ENCODE results near the gene CNIH3.
A peak's percentile ranks its signal among the peaks of the same experiment; 100 is the strongest.
"Not testable (repeated sequence)": the region's sequence is repeated elsewhere in the genome, so short reads cannot be mapped to it uniquely, and the experiment has no call there.

The CNIH3 gene

DNA sequence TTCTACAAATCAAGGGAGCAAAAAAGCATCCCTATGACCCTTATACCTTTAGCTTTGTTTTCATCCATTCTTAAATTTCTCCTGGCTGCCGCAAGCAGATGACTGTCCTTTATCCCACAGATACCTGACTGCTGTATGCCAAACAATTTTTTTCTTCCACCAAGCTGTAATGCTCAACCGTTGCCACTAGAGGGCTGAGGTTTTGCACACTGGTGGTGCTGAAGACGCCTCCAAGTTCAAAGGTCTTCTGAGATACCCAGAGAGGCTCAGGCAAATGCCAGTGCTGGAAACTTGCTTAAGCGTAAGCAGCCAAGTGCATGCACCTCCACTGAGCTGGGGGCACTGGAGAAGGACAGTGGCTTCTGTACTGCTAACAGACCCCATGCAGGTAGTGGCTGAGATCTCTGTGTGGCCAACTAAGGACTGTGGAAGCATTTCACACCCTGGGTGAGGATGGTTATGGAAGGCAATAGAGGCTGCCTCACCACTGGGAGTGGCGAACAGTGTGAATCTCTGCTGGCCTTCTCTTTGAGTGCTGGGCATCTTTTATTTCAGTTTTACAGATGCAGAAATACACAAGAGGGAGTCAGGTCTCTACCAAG, 28.5 kb downstream of the CNIH3 start:
- DNase-seq = no peak

- DNase-seq = no peak
Measured at GRCh38 chr1:224647449-224647848, 31.3 kb downstream of the CNIH3 start.

GRCh38 chr1:224650290-224650689, 34.2 kb downstream of the CNIH3 start:
- no peak for DNase-seq

DNA sequence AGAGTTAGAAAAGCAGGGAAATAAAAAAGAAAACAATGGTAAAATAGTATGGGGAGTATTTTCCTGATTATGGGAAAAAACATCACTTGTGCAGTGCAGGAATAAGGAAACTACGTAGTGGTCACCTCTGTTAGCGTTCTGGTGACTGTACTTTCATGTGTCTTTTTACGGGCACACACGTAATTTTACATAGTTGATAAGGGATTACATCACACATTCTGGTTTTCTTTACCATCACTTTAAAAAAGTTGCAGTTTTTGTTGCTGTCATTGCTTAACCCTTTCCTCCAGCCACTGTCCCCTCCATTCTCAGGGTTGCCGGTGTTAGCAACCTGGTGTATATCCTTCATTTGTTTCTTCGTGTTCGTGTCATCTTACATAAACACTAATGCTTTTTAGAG, 35.1 kb downstream of the CNIH3 start:
- DNase-seq = no peak

DNA sequence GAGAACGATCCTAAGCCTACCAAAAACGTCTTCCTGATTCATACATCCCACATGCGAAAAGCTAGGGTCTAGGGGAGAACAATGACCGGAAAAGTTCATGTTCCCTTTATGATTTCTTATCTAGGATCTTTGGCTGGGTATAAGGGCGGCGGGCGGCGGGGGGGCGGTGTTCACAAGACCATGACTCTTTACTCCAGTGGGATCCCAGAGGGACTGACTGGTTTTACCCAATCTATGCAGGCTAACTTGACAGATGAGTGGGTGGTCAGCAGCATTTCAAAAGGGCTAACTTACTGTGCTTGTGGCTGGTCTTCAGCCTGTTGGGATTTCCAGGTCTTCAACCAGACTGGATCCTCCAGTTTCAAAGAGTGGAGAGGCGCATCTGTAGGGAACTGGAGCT, 40.3 kb downstream of the CNIH3 start:
- DNase-seq = no peak

DNA sequence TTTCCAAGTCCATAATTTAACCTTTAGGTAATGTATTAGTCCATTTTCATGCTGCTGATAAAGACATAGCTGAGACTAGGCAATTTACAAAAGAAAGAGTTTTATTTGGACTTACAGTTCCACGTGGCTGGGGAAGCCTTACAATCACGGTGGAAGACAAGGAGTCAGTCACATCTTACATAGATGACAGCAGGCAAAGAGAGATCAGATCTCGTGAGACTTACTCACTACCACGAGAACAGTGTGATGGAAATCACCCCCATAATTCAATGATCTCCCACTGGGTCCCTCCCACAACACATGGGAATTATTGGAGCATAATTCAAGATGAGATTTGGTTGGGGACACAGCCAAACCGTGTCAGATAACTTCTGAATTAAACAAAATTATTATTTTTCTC, 44.0 kb downstream of the CNIH3 start:
- DNase-seq = no peak

DNA sequence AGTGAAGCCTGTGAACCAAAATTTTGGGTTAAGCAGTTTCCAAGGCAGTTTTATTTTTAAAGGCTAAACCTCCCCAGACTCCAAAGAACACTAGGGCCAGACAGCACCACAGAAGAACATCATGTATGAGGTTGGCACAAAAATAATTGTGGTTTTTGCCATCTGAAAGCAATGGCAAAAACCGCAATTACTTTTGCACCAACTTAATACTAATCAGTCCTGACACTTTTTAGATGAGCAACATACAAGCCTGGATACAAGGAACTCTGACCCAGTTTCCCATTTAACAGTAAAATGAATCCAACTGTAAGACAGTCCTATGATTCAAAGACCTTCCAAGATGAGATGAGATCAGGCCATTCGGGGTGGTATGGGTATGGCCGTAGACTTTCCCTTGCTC, 46.8 kb downstream of the CNIH3 start:
- DNase-seq = no peak

DNA sequence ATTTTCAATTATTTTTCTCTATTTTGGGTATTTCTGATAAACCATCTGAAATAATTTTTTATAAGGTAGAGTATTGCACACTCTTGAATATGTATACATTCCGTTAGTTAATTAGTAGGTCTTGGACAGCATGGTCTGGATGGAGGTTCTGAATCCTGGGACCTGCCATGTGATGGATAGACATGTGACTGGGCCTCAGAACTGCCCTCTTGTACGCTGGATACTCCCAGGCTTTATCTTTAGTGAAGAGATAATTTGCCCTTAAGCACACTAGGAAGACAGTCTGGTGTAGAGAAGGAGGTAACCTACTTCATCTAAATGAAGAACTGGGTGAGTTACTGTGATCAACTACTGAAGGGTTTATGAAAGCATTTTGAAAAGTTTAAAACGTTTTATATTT, 48.9 kb downstream of the CNIH3 start:
- DNase-seq = no peak

- DNase-seq = no peak
Measured at GRCh38 chr1:224666078-224666477, 50.0 kb downstream of the CNIH3 start.

DNA sequence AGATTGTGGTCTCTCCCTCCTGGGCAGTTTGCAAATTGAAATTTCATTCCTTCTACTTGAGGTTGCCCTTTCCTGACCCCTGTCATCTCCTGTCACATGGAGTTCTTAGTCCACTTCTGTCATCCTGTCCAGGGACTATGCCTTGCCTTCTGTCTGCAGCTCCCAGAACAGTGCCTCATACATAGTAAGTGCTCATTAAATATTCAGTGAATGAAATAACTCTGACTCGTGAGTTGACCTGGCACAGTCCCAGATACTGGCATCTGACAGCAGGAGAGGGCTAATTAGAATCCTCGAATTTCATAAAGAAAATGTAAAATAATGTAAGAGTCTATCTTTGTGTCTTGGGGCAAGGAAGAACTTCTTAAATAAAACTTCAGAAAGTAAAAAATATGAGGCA, 50.8 kb downstream of the CNIH3 start:
- DNase-seq = no peak

DNA sequence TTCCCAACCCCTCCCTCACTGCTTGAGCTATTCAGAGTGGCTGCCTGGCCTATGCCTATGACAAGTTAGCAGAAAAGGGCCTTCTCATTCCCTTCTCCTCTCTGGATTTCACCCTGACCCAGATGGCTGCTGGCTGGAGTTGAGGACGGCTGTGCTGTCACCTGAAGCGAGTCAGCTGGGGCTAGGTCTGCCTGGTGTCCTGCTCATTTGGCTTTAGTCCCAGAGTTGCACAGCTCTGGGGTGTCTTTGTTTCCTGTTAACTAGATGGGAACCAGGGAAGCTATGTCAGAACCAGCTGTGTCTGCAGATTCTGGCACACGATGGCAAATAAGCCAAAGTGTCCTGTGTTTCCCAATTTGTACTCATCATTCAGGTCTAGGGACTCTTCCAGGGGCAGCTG, 52.9 kb downstream of the CNIH3 start:
- no peak for DNase-seq

DNA sequence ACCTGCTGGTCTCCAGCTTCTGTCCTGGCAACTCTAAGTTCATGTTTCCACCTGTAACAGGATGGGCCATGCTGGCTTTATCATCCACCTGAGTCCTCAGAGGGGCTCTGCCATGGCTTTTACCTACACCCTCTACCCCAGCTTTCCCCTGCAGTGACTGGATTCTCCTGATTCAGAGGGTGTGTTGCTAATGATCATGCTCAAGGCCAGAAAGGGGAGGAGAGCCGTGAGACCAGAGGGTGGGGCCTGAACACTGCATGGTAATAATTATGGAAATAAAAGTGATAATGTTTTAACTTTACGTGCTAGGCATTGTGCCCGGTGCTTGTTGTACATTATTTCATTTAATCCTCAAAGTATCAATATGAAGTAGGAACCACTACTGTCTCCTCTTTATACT, 53.3 kb downstream of the CNIH3 start:
- DNase-seq = no peak

DNA sequence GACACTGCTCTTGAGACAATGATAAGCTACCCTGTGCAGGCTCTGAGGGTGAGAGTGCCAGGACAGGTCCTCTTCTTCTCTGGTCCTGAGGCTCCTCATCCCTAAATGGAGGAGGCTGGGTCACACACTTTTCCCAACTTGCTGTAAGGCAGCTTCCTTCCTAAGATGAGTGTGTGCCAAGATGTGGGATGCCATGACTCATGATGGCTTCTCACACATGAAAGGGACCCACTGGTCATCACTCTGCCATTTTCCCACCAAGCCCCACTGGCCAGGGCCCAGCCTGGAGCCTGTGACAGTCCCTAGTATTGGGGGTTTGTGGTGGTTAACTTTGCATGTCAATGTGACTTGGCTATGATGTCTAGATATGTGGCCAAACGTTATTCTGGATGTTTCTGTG, 54.4 kb downstream of the CNIH3 start:
- no peak for DNase-seq

- no peak for DNase-seq
Measured at GRCh38 chr1:224671076-224671475, 55.0 kb downstream of the CNIH3 start.

DNA sequence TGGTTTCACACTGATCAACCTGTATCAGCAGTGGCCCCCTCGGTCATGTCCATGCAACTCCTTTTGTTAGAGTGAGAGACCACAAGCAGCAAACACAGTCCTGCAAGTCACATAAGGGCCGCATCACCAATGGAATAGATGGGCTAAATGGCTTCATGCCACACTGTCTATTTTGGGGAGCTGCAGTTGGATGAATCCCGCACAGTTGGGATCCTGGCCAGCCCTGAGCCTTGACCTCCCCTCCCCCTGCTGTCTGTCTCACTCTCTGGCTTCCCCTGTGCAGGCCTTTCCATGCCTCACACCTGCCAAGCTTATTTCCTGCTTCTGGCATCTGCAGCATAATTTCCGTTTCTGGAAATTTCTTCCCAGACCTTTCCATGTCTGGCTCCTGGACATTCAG, 57.0 kb downstream of the CNIH3 start:
- DNase-seq = no peak

GRCh38 chr1:224675590-224675989, 59.5 kb downstream of the CNIH3 start:
- no peak for DNase-seq

- DNase-seq = no peak
Measured at GRCh38 chr1:224676551-224676950, 60.4 kb downstream of the CNIH3 start.

- no peak for DNase-seq
Measured at GRCh38 chr1:224678168-224678567, 62.1 kb downstream of the CNIH3 start.

- DNase-seq = no peak
Measured at GRCh38 chr1:224679606-224680005, 63.5 kb downstream of the CNIH3 start.

- DNase-seq = no peak
Measured at GRCh38 chr1:224681816-224682215, 65.7 kb downstream of the CNIH3 start.

- DNase-seq = peak; percentile 15
Measured at GRCh38 chr1:224683936-224684335, 67.8 kb downstream of the CNIH3 start.

GRCh38 chr1:224684979-224685425, 68.9 kb downstream of the CNIH3 start:
- no peak for DNase-seq

GRCh38 chr1:224686140-224686539, 70.0 kb downstream of the CNIH3 start:
- not testable (repeated sequence) for DNase-seq

- no peak for DNase-seq
Measured at GRCh38 chr1:224687465-224687864, 71.3 kb downstream of the CNIH3 start.

GRCh38 chr1:224689374-224689773, 73.3 kb downstream of the CNIH3 start:
- DNase-seq = no peak

DNA sequence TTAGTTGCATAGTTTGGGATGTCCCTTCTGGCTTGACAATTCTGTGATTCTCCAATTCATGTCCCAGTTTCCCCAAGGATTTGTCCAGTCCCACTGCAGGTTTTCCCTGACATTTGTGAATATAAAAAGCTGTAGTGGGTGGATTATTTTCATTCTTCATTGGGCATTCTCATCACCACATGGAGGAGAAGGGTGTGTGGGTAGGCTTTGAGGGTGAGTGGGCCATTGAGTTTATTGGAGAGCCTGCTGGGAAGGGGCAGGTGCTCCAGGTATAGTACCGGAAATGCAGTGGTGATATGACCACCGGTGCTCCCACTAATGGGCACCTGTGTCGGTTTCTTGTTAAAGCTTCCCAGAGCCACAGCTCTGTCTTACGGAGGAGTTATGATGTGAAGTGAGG, 74.5 kb downstream of the CNIH3 start:
- no peak for DNase-seq

Data from DMS79 (cell line).